GM23248 (cell line): ENCODE data around the gene MYO5A. TPM values are rescaled to one million over a fixed set of nuclear protein-coding genes. Genes with fewer than 3 reads are reported as not detected.
"Not testable (repeated sequence)": the region's sequence is repeated elsewhere in the genome, so short reads cannot be mapped to it uniquely, and the experiment has no call there.

ENCODE experiments used
- DNase-seq: peaks from one replicate; pipeline ENCODE4 v3.0.0-alpha.2; 2015
- H2AFZ ChIP-seq: fragments of 200-600 bp; sonication (generic); 2 replicates; pipeline ENCODE4 v1.6.1; 2016; ENCODE audit warnings: antibody characterized with exemption
- H3F3A ChIP-seq: fragments of 200-600 bp; sonication (generic); 2 replicates; pipeline ENCODE4 v1.6.1; 2016; ENCODE audit warnings: mild to moderate bottlenecking, antibody characterized with exemption, mixed run types; ENCODE audit not compliant: insufficient read depth
- H3K27ac ChIP-seq: fragments of 200-600 bp; sonication (generic); 2 replicates; pipeline ENCODE4 v1.5.1; 2016; ENCODE audit warnings: mild to moderate bottlenecking
- H3K27me3 ChIP-seq: fragments of 200-600 bp; sonication (generic); replicated peaks from 2 replicates; pipeline ENCODE4 v1.6.1; 2016; ENCODE audit warnings: mild to moderate bottlenecking; ENCODE audit not compliant: insufficient read depth
- H3K36me3 ChIP-seq: fragments of 200-600 bp; sonication (generic); 2 replicates; pipeline ENCODE4 v1.6.1; 2016; ENCODE audit warnings: low read depth, mild to moderate bottlenecking
- H3K4me1 ChIP-seq: fragments of 200-600 bp; sonication (generic); 2 replicates; pipeline ENCODE4 v1.6.1; 2016; ENCODE audit warnings: mild to moderate bottlenecking; ENCODE audit not compliant: insufficient read depth
- H3K4me2 ChIP-seq: fragments of 200-600 bp; sonication (generic); one replicate; pipeline ENCODE4 v1.6.1; 2016; ENCODE audit warnings: mild to moderate bottlenecking; ENCODE audit not compliant: unreplicated experiment
- H3K4me3 ChIP-seq: fragments of 200-600 bp; sonication (generic); 2 replicates; pipeline ENCODE4 v1.5.1; 2016; ENCODE audit warnings: mild to moderate bottlenecking
- H3K79me2 ChIP-seq: fragments of 200-600 bp; sonication (generic); 2 replicates; pipeline ENCODE4 v1.6.1; 2016; ENCODE audit warnings: mild to moderate bottlenecking; ENCODE audit not compliant: insufficient read depth
- H3K9ac ChIP-seq: fragments of 200-600 bp; sonication (generic); 2 replicates; pipeline ENCODE4 v1.6.1; 2016; ENCODE audit warnings: mild to moderate bottlenecking
- H3K9me2 ChIP-seq: fragments of 200-600 bp; sonication (generic); 2 replicates; pipeline ENCODE4 v1.6.1; 2016; ENCODE audit warnings: mixed run types, mild to moderate bottlenecking, moderate library complexity; ENCODE audit not compliant: insufficient read depth
- H3K9me3 ChIP-seq: fragments of 200-600 bp; sonication (generic); one replicate; pipeline ENCODE4 v1.6.1; 2017; ENCODE audit warnings: low read depth
- H4K20me1 ChIP-seq: fragments of 200-600 bp; sonication (generic); 2 replicates; pipeline ENCODE4 v1.6.0; 2016; ENCODE audit not compliant: insufficient read depth
- EZH2 ChIP-seq: fragments of 200-600 bp; sonication (generic); IDR thresholded peaks from 2 replicates; pipeline ENCODE4 v1.6.1; 2018; ENCODE audit warnings: antibody characterized with exemption, mild to moderate bottlenecking; ENCODE audit not compliant: insufficient read depth, poor library complexity, severe bottlenecking
- EZH2phosphoT487 ChIP-seq: fragments of 200-600 bp; sonication (generic); IDR thresholded peaks from 2 replicates; pipeline ENCODE4 v1.6.1; 2018; ENCODE audit warnings: antibody characterized with exemption, moderate library complexity, mild to moderate bottlenecking, low read depth; ENCODE audit not compliant: insufficient read depth
- WGBS, 2 experiments: methylation state at CpG; one replicate each; pipeline ENCODE4 v1.1.6; 2015 to 2017; ENCODE audit warnings: low lambda C conversion rate in 2 of 2, low coverage in 1 of 2; ENCODE audit errors: missing lambda C conversion rate in 2 of 2; 5-methylcytosine and 5-hydroxymethylcytosine counted together
- in situ Hi-C: fragments of 300-500 bp; cut with MboI; formaldehyde crosslinking; loops from 2 replicates; pipeline ENCODE4 v1.15.0; 2020
- polyA plus RNA-seq: library from polyadenylated mRNA; unstranded; fragments of >200 nt; fragmentation: Nextera tagmentation; extraction: Ambion mirVana; gene quantifications from 2 replicates; pipeline ENCODE4 v1.2.1, GENCODE V29; 2016
- total RNA-seq: library from RNA; depleted of rRNA; stranded (reverse); fragments of >200 nt; shearing (Covaris generic); gene quantifications from 2 replicates; pipeline ENCODE4 v1.2.3, GENCODE V29; 2014; rRNA removed

MYO5A gene
- total RNA-seq (30.6 and 33.3 TPM in 2 replicates), polyA plus RNA-seq (12.1 and 14.0 TPM in 2 replicates)

- peak within 1 kb of the TSS; percentile 86 for H3K4me2 ChIP-seq
- in situ Hi-C loops = no loop called here
- H3K4me3 ChIP-seq = peak within 1 kb of the TSS; percentile 92
- H4K20me1 ChIP-seq = no peaks in the 10 kb centered on the region
- 1 to 2% methylated on average over 25 to 44 of the region's 103 CpGs for WGBS, 2 experiments
- no peaks in the 10 kb centered on the region for H3K36me3 ChIP-seq
- peak within 1 kb of the TSS; percentile 85 for H3K9ac ChIP-seq
- peaks cover 41% of the 10 kb centered on the region for H3K79me2 ChIP-seq
- H3F3A ChIP-seq = peaks cover 3% of the 10 kb centered on the region
- H2AFZ ChIP-seq = peak within 1 kb of the TSS; percentile 94
- H3K9me2 ChIP-seq = no peaks in the 10 kb centered on the region
- H3K4me1 ChIP-seq = peaks cover 3% of the 10 kb centered on the region
- H3K27me3 ChIP-seq = no peaks in the 10 kb centered on the region; the same call in 1 of the 2 replicates
- DNase-seq = peak; percentile 91
- peak within 1 kb of the TSS; percentile 52 for H3K27ac ChIP-seq
- H3K9me3 ChIP-seq = no peaks in the 10 kb centered on the region
- TF ChIP-seq EZH2 (no peak), EZH2phosphoT487 (no peak)
These were observed at the start of gene MYO5A for GRCh38 chr15:52528564-52529340. MYO5A (minus strand) TSS chr15:52528880; CDS start chr15:52528806, 74 bp downstream.

- H3K27ac ChIP-seq = no peak overlapping the region
- H3K27me3 ChIP-seq = no peaks in the 10 kb centered on the region
- no peak overlapping the region for H3K4me3 ChIP-seq
- 87 to 91% methylated on average over 2 of the region's 2 CpGs for WGBS, 2 experiments
- no peak for DNase-seq
- no peaks in the 10 kb centered on the region for H3K9me3 ChIP-seq
- peaks cover under 1% of the 10 kb centered on the region; the same call in 1 of the 2 replicates for H3K36me3 ChIP-seq
- H3K79me2 ChIP-seq = no peaks in the 10 kb centered on the region
- H3F3A ChIP-seq = no peaks in the 10 kb centered on the region
- H3K4me1 ChIP-seq = no peaks in the 10 kb centered on the region
- in situ Hi-C loops = no loop called here
- H3K9ac ChIP-seq = no peak overlapping the region
- no peaks in the 10 kb centered on the region for H4K20me1 ChIP-seq
- TF ChIP-seq EZH2phosphoT487 (no peak), EZH2 (no peak)
- no peak overlapping the region for H3K4me2 ChIP-seq
- no peak overlapping the region for H2AFZ ChIP-seq
- H3K9me2 ChIP-seq = no peaks in the 10 kb centered on the region
These were observed 48.0 kb upstream of the MYO5A start for GRCh38 chr15:52576692-52577091.

- H3F3A ChIP-seq, H3K36me3 ChIP-seq, H3K4me2 ChIP-seq, H3K4me3 ChIP-seq, H2AFZ ChIP-seq, H3K27ac ChIP-seq, H3K9me2 ChIP-seq, in situ Hi-C loops, H4K20me1 ChIP-seq, H3K9ac ChIP-seq, H3K9me3 ChIP-seq, DNase-seq, H3K4me1 ChIP-seq, H3K27me3 ChIP-seq, H3K79me2 ChIP-seq: not testable (repeated sequence)
- 82 to 86% methylated on average over 7 of the region's 7 CpGs for WGBS, 2 experiments
These were observed 46.9 kb upstream of the MYO5A start for GRCh38 chr15:52575573-52575972.

- Histone ChIP-seq H3K27ac (no peak overlapping the region), H3K4me2 (no peak overlapping the region), H2AFZ (no peak overlapping the region), H3K27me3 (no peaks in the 10 kb centered on the region), H3F3A (no peaks in the 10 kb centered on the region), H4K20me1 (no peaks in the 10 kb centered on the region), H3K4me3 (no peak overlapping the region), H3K4me1 (no peaks in the 10 kb centered on the region), H3K79me2 (no peaks in the 10 kb centered on the region), H3K9me2 (no peaks in the 10 kb centered on the region), H3K36me3 (no peaks in the 10 kb centered on the region), H3K9me3 (no peaks in the 10 kb centered on the region), H3K9ac (no peak overlapping the region)
- no peak for DNase-seq
- in situ Hi-C loops = no loop called here
- no peak for TF ChIP-seq EZH2
- no peak for TF ChIP-seq EZH2phosphoT487
- 85 to 94% methylated on average over 2 of the region's 2 CpGs for WGBS, 2 experiments
These were observed 46.4 kb upstream of the MYO5A start for GRCh38 chr15:52575072-52575471.

GRCh38 chr15:52574623-52575022 lies 45.9 kb upstream of the MYO5A start:
- H3K9me3 ChIP-seq, H3K79me2 ChIP-seq, H3K27ac ChIP-seq, H3K4me2 ChIP-seq, H3K36me3 ChIP-seq, H3K4me3 ChIP-seq, H2AFZ ChIP-seq, H4K20me1 ChIP-seq, H3K9ac ChIP-seq, DNase-seq, H3K9me2 ChIP-seq, in situ Hi-C loops, H3F3A ChIP-seq, H3K4me1 ChIP-seq, H3K27me3 ChIP-seq: not testable (repeated sequence)
- 90 to 100% methylated on average over 3 of the region's 3 CpGs for WGBS, 2 experiments
